Fibroblast of the aortic adventitia (primary cell): ENCODE results near the gene PPP4R4. TPM values are rescaled to one million over a fixed set of nuclear protein-coding genes. Genes with fewer than 3 reads are reported as not detected.
"Not testable (repeated sequence)": the region's sequence is repeated elsewhere in the genome, so short reads cannot be mapped to it uniquely, and the experiment has no call there.

ENCODE experiments used
- DNase-seq: peaks from one replicate; pipeline ENCODE4 v3.0.0-alpha.2; 2010; ENCODE audit warnings: low read depth
- H3K4me3 ChIP-seq: 2 replicates; pipeline ENCODE4 v1.5.1; 2011; ENCODE audit warnings: low read depth, mild to moderate bottlenecking, control low read depth, low read length, moderate library complexity
- CTCF ChIP-seq: IDR thresholded peaks from 2 replicates; pipeline ENCODE4 v1.5.1; 2011; ENCODE audit warnings: mild to moderate bottlenecking, low read length, control low read depth, inconsistent platforms; ENCODE audit not compliant: insufficient read depth
- total RNA-seq: library from RNA; depleted of rRNA; stranded (reverse); fragments of >200 nt; gene quantifications from 2 replicates; pipeline ENCODE4 v1.2.3, GENCODE V29; 2012; ENCODE audit warnings: low replicate concordance

Gene PPP4R4
- total RNA-seq, 1 donor = 7.0 TPM

GRCh38 chr14:94295360-94296180 is 121.4 kb downstream of the PPP4R4 start:
- no peak for TF ChIP-seq CTCF
- H3K4me3 ChIP-seq = no peak overlapping the region
- peak; percentile 20 for DNase-seq

DNA sequence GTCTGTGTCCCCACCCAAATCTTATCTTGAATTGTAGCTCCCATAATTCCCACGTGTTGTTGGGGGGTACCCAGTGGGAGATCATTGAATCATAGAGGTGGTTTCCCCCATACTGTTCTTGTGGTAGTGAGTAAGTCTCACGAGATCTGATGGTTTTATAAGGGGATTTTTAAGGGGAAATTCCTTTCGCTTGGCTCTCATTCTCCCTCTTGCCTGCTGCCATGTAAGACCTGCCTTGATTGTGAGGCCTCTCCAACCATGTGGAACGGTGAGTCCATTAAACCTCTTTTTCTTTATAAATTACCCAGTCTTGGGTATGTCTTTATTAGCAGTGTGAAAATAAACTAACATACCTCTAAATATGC is 122.0 kb downstream of the PPP4R4 start:
- H3K4me3 ChIP-seq, DNase-seq: not testable (repeated sequence)

DNA sequence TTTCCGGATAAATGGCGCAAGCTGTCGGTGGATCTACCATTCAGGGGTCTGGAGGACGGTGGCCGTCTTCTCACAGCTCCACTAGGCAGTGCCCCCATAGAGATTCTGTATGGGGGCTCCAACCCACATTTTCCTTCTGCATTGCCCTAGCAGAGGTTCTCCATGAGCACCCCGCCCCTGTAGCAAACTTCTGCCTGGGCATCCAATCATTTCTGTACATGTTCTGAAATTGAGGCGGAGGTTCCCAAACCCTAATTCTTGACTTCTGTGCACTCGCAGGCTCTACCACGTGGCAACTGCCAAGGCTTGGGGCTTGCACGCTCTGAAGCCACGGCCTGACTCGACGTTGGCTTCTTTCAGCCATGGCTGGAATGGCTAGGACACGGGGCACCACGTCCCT is 124.0 kb downstream of the PPP4R4 start:
- no peak for DNase-seq

DNA sequence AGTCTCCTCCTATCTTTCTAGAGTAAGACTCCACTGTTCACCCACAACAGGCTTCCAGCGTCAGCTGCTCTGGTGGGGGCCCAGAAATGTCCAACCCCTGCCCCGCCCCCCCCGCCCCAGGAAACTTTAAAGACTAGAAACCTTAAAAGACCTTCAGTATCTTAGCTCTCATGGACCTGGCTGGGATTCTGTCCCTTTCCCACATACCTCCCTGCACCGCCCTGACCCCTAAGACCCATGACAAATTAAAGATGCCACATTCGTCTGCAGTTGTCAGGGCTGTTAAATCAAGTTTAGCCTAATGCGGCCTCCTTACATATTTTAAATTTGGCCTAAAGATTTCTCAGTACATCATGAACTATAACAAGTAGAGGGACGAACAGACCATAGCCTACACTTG is 129.0 kb downstream of the PPP4R4 start:
- DNase-seq = no peak
- TF ChIP-seq CTCF = no peak
- H3K4me3 ChIP-seq = no peak overlapping the region

More for the DNA sequence above, 124.0 kb downstream of the PPP4R4 start:
- no peak overlapping the region for H3K4me3 ChIP-seq
- TF ChIP-seq CTCF = no peak

GRCh38 chr14:94304243-94304642 is 130.1 kb downstream of the PPP4R4 start:
- H3K4me3 ChIP-seq = no peak overlapping the region
- TF ChIP-seq CTCF = no peak
- no peak for DNase-seq

DNA sequence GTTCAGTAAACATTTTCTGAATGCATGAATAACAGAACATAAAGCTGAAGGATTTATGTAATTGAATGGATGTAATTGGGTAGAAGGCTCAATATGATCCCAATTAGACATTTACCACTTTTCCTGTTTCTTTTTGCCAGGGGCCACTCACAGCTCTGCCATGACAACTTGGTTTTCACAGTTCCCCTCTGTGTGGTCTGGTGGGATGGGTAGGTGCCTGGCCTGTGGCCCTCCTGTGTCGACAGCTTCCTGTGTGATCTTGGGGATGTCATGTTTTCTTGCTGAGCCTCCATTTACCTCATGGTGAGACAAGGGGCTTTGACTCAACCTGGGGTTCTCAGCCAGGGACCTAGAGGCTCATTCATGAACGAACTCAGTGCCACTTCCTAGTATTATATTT is 131.5 kb downstream of the PPP4R4 start:
- no peak overlapping the region for H3K4me3 ChIP-seq
- no peak for TF ChIP-seq CTCF
- no peak for DNase-seq

- TF ChIP-seq CTCF = no peak
- no peak for DNase-seq
- no peak overlapping the region for H3K4me3 ChIP-seq
Measured at GRCh38 chr14:94306047-94306978, 132.2 kb downstream of the PPP4R4 start.
